Stimulated activated CD8-positive, alpha-beta memory T cell treated with anti-CD3 and anti-CD28 coated beads, Interleukin-15, amount 100 ng/mL, for 24 hours (primary cell): Measurements from ENCODE around the gene SPAG9.

Experiments
- DNase-seq: peaks from one replicate; pipeline ENCODE4 v3.0.0-alpha.2; 2020; ENCODE audit warnings: low read depth

Gene SPAG9, protein sequence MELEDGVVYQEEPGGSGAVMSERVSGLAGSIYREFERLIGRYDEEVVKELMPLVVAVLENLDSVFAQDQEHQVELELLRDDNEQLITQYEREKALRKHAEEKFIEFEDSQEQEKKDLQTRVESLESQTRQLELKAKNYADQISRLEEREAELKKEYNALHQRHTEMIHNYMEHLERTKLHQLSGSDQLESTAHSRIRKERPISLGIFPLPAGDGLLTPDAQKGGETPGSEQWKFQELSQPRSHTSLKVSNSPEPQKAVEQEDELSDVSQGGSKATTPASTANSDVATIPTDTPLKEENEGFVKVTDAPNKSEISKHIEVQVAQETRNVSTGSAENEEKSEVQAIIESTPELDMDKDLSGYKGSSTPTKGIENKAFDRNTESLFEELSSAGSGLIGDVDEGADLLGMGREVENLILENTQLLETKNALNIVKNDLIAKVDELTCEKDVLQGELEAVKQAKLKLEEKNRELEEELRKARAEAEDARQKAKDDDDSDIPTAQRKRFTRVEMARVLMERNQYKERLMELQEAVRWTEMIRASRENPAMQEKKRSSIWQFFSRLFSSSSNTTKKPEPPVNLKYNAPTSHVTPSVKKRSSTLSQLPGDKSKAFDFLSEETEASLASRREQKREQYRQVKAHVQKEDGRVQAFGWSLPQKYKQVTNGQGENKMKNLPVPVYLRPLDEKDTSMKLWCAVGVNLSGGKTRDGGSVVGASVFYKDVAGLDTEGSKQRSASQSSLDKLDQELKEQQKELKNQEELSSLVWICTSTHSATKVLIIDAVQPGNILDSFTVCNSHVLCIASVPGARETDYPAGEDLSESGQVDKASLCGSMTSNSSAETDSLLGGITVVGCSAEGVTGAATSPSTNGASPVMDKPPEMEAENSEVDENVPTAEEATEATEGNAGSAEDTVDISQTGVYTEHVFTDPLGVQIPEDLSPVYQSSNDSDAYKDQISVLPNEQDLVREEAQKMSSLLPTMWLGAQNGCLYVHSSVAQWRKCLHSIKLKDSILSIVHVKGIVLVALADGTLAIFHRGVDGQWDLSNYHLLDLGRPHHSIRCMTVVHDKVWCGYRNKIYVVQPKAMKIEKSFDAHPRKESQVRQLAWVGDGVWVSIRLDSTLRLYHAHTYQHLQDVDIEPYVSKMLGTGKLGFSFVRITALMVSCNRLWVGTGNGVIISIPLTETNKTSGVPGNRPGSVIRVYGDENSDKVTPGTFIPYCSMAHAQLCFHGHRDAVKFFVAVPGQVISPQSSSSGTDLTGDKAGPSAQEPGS (N-terminal part only)

DNA sequence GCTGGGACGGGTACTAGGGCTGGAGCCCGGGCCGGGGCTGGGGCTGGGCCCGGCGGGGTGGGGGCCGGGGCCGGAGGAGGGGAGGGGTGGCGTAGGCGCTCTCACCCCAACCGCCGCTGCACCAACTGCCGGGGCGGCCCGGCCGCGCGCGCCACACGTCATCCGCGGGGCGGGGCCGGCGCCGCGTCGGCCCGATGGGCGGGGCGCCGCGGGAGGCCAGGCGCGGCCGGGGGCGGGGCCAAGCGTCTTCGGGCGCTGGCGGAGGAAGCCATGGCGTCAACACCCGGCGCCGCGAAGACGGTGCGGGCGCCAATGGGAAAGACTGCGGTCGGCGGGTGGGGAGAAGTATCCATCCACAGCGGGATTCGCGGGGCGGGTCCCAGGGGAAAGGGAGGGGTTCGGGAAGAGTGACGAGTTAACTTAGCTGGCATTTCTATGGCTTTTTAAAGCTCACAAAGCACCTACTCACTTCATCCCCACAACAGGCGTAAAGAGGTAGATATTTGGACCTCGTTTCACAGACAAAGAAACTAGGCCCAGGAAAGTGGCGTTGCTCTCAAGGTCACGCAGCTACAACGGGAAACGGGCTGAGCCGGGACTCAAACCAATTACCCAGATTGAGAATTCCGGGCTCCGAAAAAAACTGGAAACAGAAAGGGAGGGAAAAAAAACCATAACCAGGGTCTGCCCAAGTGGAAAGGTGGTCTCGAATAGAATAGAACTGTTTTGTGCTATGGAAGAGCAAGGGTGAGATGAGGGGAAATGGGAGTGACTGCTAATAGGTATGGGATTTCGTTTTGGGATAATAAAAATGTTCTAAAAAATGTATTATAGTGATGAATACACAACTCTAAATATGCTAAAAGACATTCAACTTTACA is at the start of gene SPAG9:
Gene SPAG9 (minus strand): TSS at position 130 of the 881 bp plus-strand sequence. CDS start 212 bp downstream, outside the sequence.
- DNase-seq = peak; percentile 89

DNA sequence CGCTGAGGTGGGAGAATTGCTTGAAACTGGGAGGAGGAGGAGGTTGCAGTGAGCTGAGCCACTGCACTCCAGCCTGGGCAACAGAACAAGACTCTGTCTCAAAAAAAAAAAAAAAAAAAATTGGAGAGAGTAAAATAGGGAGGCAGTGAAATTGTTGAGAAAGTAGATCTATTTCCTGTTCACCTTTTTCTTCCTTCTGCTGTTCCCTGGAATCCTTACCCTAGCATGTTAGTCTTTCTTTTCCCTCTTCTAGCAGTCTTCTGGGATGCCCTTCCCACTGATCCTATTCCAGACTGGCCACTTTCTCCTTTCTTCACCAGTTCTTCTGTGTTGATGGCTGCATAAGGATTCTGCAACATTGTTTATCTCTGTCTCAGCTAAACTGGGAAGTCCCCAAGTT is 48.7 kb upstream of the SPAG9 start:
- no peak for DNase-seq

DNA sequence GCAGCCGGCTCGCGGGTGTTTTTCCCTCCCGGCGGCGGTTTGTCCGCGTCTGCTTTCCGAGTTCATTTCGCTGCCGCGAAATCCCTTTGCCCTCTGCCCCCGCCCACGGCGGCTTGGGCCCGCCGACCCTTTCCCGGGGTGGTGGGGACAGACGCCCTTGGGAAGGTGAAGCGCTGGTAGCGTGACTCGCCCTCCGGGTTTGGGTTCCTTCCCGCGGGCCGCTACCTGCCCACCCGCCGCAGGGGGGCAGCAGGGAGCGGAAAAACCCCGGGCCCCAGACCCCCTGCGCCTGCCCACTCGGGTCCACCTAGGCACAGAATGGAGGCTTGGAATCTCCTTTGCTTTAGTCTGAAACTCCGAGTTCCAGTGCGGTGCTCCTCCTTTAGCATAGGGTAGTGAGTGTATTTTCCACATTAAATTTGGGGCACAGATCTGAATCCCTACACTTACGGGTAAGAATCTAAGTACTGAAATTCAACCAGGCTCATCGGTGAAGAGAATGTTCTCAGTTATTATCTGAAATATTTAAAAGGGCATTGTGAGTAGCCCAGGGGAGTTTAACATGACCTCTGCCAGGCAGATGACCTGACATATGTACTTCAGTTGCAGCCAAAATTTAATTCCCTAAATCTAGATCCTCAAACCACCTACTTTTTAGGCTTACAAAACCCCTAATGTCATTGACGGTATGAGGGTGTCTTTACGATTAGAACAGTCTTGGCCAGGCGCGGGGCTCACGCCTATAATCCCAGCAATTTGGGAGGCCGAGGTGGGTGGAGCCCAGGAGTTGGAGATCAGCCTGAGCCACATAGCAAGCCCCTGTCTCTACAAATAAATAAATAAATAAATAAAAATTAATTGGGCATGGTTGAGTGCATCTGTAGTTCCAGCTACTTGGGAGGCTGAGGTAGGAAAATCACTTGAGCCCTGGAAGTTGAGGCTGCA is 46.6 kb upstream of the SPAG9 start:
- peak; percentile 62 for DNase-seq

DNA sequence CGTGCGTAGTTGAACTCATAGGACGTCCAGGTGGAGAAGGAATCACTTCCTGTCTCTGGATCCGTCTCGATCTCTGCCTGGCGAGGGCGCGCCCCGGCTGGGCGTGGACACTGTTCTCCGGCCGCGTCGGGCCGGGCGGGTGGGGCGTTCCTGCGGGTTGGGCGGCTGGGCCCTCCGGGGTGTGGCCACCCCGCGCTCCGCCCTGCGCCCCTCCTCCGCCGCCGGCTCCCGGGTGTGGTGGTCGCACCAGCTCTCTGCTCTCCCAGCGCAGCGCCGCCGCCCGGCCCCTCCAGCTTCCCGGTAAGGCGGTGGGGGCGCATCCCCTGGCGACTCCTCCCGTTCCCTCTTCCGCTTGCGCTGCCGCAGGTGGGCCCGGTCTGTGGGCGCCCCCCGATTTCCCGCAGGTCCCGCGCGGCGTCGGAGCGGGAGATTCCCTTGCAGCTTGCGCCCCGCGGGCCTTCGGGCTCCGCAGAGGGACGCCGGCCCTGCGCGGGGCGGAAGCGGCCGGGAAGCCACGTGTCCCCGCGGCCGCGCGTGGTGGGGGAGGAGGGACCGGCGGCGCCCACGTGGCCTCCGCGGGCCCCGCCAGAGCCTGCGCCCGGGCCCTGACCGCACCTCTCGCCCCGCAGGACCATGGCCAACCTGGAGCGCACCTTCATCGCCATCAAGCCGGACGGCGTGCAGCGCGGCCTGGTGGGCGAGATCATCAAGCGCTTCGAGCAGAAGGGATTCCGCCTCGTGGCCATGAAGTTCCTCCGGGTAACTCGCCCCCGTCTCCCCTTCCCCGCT is 45.7 kb upstream of the SPAG9 start, which contains the start of gene NME2:
Gene NME2 (plus strand): TSS at position 214 of the 789 bp plus-strand sequence. CDS start 420 bp downstream, at position 634.
- DNase-seq = peak; percentile 59

DNA sequence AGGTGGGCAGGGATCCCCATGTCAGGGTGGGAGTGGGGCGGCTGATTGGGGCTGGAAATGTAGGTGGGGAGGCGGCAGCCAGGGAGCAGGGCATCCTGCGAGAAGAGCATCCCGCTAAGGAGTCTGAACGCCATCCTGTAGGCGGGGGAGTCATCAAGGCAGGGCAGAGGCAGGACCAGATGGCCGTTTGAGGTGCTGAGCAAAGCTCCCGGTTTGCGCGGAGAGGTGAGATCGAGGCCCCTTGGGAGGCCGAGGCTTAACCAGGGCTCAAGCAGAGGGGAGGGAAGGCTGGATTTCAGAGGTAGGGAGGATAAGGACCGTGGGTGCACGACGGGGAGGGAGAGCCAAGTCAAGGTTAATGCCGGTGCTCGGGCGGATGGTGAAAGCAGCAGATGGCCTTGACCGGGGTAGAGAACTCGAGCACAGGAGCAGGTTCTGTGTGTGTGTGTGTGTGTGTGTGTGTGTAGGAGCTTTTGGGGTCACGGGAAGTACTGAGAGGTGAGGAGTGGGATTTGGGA is 45.1 kb upstream of the SPAG9 start:
- no peak for DNase-seq

DNA sequence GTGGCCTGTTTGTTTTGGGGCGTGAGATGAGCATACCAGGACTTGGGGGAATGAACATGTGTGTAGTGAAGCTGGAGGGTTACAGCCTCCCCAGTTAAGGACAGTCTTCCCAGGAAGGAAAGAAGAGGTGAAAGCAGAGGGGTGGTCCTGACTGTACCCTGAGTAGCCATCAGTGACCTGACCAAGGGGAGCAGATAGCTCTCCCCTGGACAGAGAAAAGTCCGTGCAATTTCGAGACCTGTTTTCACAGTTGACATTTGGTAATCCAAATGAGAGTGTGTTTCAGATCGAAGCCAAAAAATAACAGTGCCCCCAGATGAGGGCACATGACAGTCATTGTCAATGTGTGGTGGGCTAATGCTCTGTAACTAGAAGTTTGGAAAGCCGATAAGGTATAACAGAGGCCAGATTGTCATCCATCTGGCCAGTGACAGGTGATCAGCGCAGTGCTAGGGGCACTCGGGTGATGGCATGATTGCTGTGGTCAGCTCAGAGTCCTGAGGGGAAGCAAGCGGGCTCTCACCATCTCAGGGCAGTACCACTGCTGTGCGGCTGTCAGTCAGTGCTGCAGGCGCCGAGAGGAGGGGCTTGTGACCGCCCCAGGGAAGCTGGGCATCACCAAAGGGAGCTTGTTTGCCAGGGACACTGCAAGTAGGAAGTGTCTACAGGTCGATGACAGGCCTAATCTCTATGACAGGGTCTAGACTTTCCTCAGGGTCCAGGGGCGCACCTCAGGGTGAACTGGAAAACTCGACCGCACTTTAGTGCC is 44.4 kb upstream of the SPAG9 start:
- no peak for DNase-seq

DNA sequence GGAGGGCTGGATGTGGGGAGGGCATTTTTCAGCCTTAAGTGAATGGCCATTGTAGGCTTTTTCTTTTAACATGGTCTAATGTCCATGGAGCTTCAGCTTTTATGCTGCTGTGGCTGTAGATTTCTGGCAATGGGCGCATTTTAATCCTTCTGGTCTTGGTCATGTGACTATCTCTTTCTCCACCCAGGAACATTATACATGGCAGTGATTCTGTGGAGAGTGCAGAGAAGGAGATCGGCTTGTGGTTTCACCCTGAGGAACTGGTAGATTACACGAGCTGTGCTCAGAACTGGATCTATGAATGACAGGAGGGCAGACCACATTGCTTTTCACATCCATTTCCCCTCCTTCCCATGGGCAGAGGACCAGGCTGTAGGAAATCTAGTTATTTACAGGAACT is 40.9 kb upstream of the SPAG9 start:
- DNase-seq = no peak

DNA sequence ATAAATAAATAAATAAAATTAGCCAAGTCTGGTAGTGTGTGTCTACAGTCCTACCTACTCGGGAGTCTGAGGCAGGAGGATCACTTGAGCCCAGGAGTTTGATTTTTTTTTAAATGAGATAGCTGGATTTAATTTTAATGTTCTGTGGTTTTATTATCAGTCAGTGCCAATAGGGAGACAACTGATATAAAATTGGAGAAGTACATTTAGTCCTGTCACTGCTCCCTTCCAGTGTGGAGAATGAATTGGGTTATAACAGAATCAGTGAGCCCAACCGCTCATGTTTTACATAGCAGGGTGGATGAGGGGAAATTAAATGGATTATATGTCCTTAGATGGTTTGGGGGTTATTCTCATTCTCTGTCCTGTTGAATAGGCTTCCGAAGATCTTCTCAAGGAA is 38.9 kb upstream of the SPAG9 start:
- no peak for DNase-seq

DNA sequence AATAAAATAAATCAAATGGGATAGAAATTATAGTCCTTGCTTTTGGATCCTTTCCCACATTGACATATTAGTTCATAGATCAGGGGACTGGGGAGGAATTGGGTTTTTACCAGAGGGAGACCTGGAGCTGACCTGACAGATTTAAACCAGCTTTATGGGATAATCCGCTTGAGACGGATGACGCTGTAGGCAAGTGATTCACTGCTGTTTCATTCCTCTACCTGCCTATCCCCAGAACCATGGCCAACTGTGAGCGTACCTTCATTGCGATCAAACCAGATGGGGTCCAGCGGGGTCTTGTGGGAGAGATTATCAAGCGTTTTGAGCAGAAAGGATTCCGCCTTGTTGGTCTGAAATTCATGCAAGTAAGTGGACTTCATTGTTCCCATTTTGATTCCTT is 34.7 kb upstream of the SPAG9 start:
- DNase-seq = no peak

DNA sequence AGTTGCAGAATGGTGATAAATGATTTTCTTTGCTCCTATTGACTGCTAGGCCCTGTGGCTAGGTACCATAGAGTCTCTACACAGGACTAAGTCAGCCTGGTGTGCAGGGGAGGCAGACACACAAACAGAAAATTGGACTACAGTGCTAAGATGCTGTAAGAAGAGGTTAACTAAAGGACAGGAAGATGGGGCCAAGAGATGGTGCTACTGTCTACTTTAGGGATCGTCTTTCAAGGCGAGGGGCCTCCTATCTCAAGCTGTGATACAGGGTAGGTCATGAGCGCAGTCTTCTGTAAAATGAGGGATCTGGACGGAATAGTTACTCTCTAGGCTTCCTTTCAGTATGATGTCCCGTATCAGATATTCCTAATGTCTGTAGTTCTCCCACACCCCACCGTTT is 33.5 kb upstream of the SPAG9 start:
- no peak for DNase-seq

DNA sequence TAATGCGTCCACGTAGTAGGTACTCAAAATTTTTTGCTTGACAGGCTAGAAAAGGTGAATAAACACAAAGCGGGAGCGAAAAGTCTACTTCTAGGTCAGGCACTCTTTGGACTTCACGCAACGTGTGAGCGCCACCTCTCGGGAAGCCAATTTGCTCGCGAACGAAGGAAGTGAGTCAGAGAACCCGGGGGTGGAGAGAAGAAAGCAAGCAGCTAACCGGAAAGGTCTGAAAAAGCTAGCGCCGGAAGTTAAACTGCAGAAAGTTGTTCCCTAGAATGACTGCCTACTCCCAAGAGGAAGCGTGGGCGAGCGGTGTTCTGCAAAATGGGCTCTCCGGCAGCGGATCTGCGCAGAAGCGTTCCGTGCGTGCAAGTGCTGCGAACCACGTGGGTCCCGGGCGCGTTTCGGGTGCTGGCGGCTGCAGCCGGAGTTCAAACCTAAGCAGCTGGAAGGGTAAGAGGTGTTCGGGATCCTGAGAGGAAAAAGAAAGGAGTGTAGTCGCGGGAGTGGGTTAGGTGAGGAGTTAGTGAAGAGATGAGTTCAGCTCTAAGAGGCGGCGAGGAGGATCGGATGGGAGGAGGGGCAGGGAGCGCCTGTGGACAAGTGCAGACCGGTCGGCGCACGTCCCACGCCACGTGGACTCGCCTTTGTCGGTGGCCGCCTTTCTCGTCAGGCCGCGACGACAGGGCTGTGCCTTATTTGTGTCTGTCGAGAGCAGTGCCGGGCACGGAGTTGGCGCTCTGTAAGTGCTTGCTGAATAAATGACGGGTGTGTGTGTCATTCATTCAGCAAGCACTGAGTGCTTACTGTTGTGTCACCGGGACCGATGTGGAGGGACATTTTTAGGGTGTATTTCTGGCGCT is 32.8 kb upstream of the SPAG9 start, which contains the start of gene NME1:
Gene NME1 (plus strand): TSS at position 350 of the 863 bp plus-strand sequence. CDS start 2,096 bp downstream, outside the sequence.
- peak; percentile 96 for DNase-seq

DNA sequence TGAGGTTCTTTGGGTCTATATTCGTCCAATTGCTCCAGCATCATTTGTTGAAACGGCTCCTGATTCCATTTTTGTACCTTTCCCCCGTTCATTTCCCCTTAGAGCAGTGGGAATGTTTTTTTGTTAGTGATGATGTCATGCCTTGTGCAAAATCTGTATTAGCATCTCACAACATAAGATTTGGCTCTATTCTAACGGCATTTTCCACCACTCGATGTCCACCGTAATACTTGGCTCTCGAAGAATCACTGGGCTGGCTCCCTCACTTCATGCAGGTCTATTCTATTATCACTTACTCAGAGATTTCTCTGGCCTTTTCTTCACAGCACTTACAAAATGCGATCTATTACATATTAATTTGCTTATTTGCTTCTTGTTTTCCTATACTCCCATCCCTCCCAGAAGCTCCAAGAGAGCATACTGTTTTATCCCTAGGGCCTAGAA is 32.1 kb upstream of the SPAG9 start:
- DNase-seq = no peak

DNA sequence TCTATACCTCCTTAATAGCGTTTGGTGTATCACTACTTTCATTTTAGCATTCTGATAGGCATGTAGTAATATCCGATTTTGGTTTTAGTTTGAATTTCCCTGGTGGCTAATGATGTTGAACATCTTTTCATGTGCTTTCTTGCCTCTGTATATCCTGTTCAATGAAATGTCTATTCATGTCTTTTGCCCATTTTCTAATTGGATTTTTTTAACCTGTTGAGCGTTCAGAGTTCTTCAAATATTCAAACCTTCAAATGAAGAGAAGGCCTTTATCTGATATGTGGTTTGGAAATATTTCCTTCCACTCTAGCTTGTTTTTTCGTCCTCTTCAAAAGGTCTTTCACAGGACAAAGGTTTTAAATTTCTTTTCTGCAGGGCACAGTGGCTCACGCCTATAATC is 30.3 kb upstream of the SPAG9 start:
- DNase-seq = no peak

DNA sequence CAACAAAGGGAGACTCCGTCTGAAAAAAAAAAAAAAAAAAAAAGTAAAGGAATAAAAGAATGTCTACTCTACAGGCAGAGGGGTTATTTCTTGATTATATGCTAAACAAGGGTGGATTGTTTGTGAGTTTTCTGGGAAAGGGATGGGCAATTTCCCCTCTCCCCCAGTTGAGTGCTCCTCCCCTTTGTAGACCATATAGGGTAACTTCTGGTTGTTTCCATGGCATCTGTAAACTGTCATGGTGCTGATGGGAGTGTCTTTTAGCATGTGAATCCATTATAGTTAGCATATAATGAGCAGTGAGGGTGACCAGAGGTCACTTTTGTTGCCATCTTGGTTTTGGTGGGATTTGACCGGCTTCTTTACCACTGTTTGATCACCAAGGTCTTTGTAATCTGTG is 28.5 kb upstream of the SPAG9 start:
- no peak for DNase-seq

DNA sequence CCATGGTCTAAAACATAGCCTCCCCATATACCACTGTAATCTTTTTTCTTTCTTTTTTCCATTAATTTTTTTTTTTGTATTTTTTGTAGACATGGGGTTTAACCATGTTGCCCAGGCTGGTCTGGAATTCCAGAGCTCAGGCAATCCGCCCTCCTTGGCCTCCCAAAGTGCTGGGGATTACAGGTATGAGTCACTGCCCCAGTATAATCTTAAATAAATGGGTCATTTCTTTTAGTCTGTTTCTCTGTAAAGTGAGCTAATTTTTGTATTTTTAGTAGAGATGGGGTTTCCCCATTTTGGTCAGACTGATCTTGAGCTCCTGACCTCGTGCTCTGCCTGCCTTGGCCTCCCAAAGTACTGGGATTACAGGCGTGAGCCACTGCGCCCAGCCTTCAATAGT is 27.0 kb upstream of the SPAG9 start:
- DNase-seq = no peak

DNA sequence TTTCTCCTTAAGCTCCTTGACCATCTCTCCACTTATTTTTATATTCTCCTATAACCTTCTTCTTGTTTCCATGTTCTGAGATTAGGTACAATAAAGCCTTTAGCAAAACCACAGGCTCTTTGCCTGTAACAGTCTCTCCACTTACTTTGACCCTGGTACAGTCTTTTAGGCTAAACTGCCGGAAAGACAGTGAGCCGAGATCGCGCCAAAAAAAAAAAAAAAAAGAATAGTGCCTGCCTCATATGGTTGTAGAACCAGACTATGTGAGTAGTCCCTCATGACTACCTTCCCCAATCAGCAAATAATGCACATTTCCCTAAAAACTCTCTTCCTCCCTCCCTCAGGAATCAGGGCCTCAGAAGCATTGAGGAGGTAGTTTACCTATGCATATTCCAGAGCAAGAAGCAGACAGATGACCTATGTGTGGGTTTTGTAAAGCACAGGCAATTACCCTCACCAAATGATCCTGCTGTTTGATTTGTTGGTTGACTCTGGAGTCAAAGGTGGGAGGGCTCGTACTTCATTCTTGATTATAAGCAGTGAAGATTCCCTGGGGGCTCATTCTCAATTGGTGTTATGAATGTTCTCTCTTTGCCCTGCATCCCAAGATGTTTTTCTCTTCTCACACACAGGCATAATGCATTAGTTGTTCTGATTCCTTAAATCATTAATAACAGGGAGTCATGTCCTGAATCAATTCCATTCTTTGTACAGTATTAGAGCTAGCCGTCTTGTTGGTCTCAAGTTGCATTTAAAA is 23.8 kb upstream of the SPAG9 start:
- no peak for DNase-seq
